HCT116 (cell line): ENCODE measurements around the gene TERT. TPM values are rescaled to one million over a fixed set of nuclear protein-coding genes. Genes with fewer than 3 reads are reported as not detected.

ENCODE experiments used
- ATAC-seq: fragments of 200-7000 bp; cut with Tn5 transposase; 2 replicates; pipeline ENCODE4 v1.9.1; 2020; ENCODE audit warnings: mild to moderate bottlenecking, moderate library complexity
- BruUV-seq: library from RNA; stranded (reverse); fragments of 400-500 nt; replicated peaks from 2 replicates; lab custom pipeline; 2021; lab: Mats Ljungman, UMichigan
- CTCF ChIA-PET: fragments of 300-600 bp; sonication (Branson Sonifier 250); formaldehyde crosslinking; loops from one replicate; lab custom pipeline; 2021; ENCODE audit warnings: antibody characterized with exemption; lab: Charles Lee
- POLR2A ChIA-PET: fragments of 300-600, 350-600 bp; sonication (Branson Sonifier 250); formaldehyde crosslinking; loops from one replicate; lab custom pipeline; 2021; ENCODE audit warnings: antibody characterized with exemption; lab: Charles Lee
- RAD21 ChIA-PET, 2 experiments: fragments of 300-600 bp; sonication (Branson Sonifier 250); formaldehyde crosslinking; loops; one replicate each; lab custom pipeline; 2023; ENCODE audit warnings: low total read pairs in 2 of 2; ENCODE audit not compliant: uncharacterized antibody in 2 of 2, unreplicated experiment in 2 of 2, low non-redundant PET in 1 of 2; lab: Charles Lee
- DNase-seq: peaks from one replicate; pipeline ENCODE4 v3.0.0-alpha.2; 2010; ENCODE audit warnings: low read depth, low spot score
- H2AFZ ChIP-seq: fragments of 200-600 bp; shearing (Covaris generic), sonication (generic); 2 replicates; pipeline ENCODE4 v1.6.1; 2017; ENCODE audit warnings: low read depth, mixed run types, mixed read lengths, antibody characterized with exemption, low read length; ENCODE audit not compliant: poor library complexity, severe bottlenecking
- H3K27ac ChIP-seq: 2 replicates; pipeline ENCODE4 v1.5.1; 2012; ENCODE audit warnings: low read depth, low read length
- H3K27me3 ChIP-seq: fragments of 200-600 bp; sonication (generic); 2 replicates; pipeline ENCODE4 v1.6.1; 2016; ENCODE audit warnings: mixed run types, low read length, mixed read lengths; ENCODE audit not compliant: insufficient read depth
- H3K36me3 ChIP-seq, 2 experiments: fragments of 200-500 bp in 1 of 2; fragments of 200-600 bp in 1 of 2; sonication (Bioruptor generic) in 1 of 2; sonication (generic) in 1 of 2; 2 replicates each; pipeline versions ENCODE4 v1.5.1 to v1.6.1; 2014 to 2016; ENCODE audit warnings: low read length in 2 of 2, inconsistent platforms in 1 of 2, mixed read lengths in 1 of 2, mixed run types in 1 of 2; ENCODE audit not compliant: insufficient read depth in 2 of 2, control insufficient read depth in 1 of 2
- H3K4me1 ChIP-seq, 2 experiments: fragments of 200-600 bp in 1 of 2; sonication (generic) in 1 of 2; 2 replicates each; pipeline versions ENCODE4 v1.5.1 to v1.6.1; 2012 to 2017; ENCODE audit warnings: low read length in 2 of 2, inconsistent platforms in 1 of 2, mild to moderate bottlenecking in 1 of 2, mixed read lengths in 1 of 2, mixed run types in 1 of 2, moderate library complexity in 1 of 2; ENCODE audit not compliant: insufficient read depth in 2 of 2, control insufficient read depth in 1 of 2
- H3K4me2 ChIP-seq: fragments of 200-600 bp; sonication (generic); 2 replicates; pipeline ENCODE4 v1.6.1; 2017; ENCODE audit warnings: mixed run types, low read length, mixed read lengths
- H3K4me3 ChIP-seq, 2 experiments: fragments of 200-600 bp in 1 of 2; sonication (generic) in 1 of 2; replicated peaks in 1 of 2; 2 replicates each; pipeline ENCODE4 v1.5.1; 2011 to 2016; ENCODE audit warnings: low read length in 2 of 2, control low read depth in 1 of 2, low read depth in 1 of 2, mild to moderate bottlenecking in 1 of 2, mixed read lengths in 1 of 2, mixed run types in 1 of 2
- H3K79me2 ChIP-seq: fragments of 200-600 bp; sonication (generic); 2 replicates; pipeline ENCODE4 v1.6.1; 2017; ENCODE audit warnings: mild to moderate bottlenecking, mixed run types, low read length, moderate library complexity, mixed read lengths; ENCODE audit not compliant: insufficient read depth
- H3K9ac ChIP-seq: fragments of 200-600 bp; sonication (generic); 2 replicates; pipeline ENCODE4 v1.6.1; 2016; ENCODE audit warnings: low read length, mixed read lengths
- H3K9me2 ChIP-seq: fragments of 200-600 bp; sonication (generic), shearing (Covaris generic); 2 replicates; pipeline ENCODE4 v1.6.1; 2017; ENCODE audit warnings: mixed run types, mild to moderate bottlenecking, moderate library complexity; ENCODE audit not compliant: insufficient read depth
- H3K9me3 ChIP-seq, 2 experiments: fragments of 200-500 bp in 1 of 2; fragments of 200-600 bp in 1 of 2; sonication (Bioruptor generic) in 1 of 2; sonication (generic) in 1 of 2; 2 replicates each; pipeline ENCODE4 v1.6.1; 2014 to 2017; ENCODE audit warnings: low read length in 2 of 2, mixed read lengths in 2 of 2, inconsistent platforms in 1 of 2, low read depth in 1 of 2, mild to moderate bottlenecking in 1 of 2, mixed run types in 1 of 2, moderate library complexity in 1 of 2; ENCODE audit not compliant: control insufficient read depth in 1 of 2, insufficient read depth in 1 of 2
- H4K20me1 ChIP-seq: fragments of 200-600 bp; sonication (generic), shearing (Covaris generic); 2 replicates; pipeline ENCODE4 v1.6.1; 2017; ENCODE audit warnings: mixed run types, mild to moderate bottlenecking, moderate library complexity; ENCODE audit not compliant: insufficient read depth
- CEBPB ChIP-seq: IDR thresholded peaks from 2 replicates; pipeline ENCODE4 v1.6.1; 2012; ENCODE audit warnings: low read depth
- ELF1 ChIP-seq: IDR thresholded peaks from 2 replicates; pipeline ENCODE4 v1.6.1; 2012; ENCODE audit warnings: low read depth, borderline replicate concordance
- EZH2 ChIP-seq: fragments of 200-600 bp; sonication (generic); IDR thresholded peaks from 2 replicates; pipeline ENCODE4 v1.6.1; 2017; ENCODE audit warnings: antibody characterized with exemption, mixed run types
- FOSL1 ChIP-seq: IDR thresholded peaks from 2 replicates; pipeline ENCODE4 v1.6.1; 2012; ENCODE audit warnings: low read depth
- POLR2A ChIP-seq: IDR thresholded peaks from 2 replicates; pipeline ENCODE4 v1.7.0; 2011; ENCODE audit warnings: borderline replicate concordance; ENCODE audit not compliant: insufficient read depth, insufficient read length; ENCODE audit errors: extremely low read depth
- RAD21 ChIP-seq: IDR thresholded peaks from 2 replicates; pipeline ENCODE4 v1.6.1; 2012; ENCODE audit warnings: low read depth, mild to moderate bottlenecking
- SIN3A ChIP-seq: IDR thresholded peaks from 2 replicates; pipeline ENCODE4 v1.6.1; 2012; ENCODE audit warnings: low read depth
- YY1 ChIP-seq: IDR thresholded peaks from 2 replicates; pipeline ENCODE4 v1.6.1; 2011; ENCODE audit warnings: low read length, low read depth, moderate library complexity, mild to moderate bottlenecking; ENCODE audit not compliant: insufficient replicate concordance; ENCODE audit errors: extremely low read depth
- ZFX ChIP-seq: fragments of 450-650 bp; IDR thresholded peaks from 2 replicates; pipeline ENCODE4 v1.6.1; 2017
- intact Hi-C: fragments of 100-400 bp; cut with micrococcal nuclease; formaldehyde crosslinking; loops from 2 replicates; pipeline ENCODE4 v1.10.0; 2022
- total RNA-seq: library from RNA; stranded (reverse); gene quantifications from one replicate; pipeline ENCODE4 v1.2.1, GENCODE V29; 2021; ENCODE audit not compliant: unreplicated experiment
- TF ChIP-seq, protein P1 (sequence below), 3 experiments: fragments of 200-600 bp in 1 of 3; sonication (generic) in 1 of 3; IDR thresholded peaks in 2 of 3; conservative IDR thresholded peaks in 1 of 3; 2 replicates each; pipeline ENCODE4 v1.5.1; 2012 to 2017; ENCODE audit warnings: low read depth in 2 of 3, low read length in 2 of 3, antibody characterized with exemption in 1 of 3, borderline replicate concordance in 1 of 3, control low read depth in 1 of 3, mild to moderate bottlenecking in 1 of 3, mixed read lengths in 1 of 3, mixed run types in 1 of 3, moderate library complexity in 1 of 3; ENCODE audit not compliant: insufficient read depth in 1 of 3
- TF ChIP-seq, protein P2 (sequence below): IDR thresholded peaks from 2 replicates; pipeline ENCODE4 v1.6.1; 2011; ENCODE audit warnings: mild to moderate bottlenecking, low read length, moderate library complexity; ENCODE audit not compliant: insufficient replicate concordance; ENCODE audit errors: extremely low read depth
- TF ChIP-seq, protein P3 (sequence below): IDR thresholded peaks from 2 replicates; pipeline ENCODE4 v1.6.1; 2012; ENCODE audit warnings: low read depth

Gene TERT
- total RNA-seq, 1 experiment from 2014 or later = 6.9 TPM

DNA sequence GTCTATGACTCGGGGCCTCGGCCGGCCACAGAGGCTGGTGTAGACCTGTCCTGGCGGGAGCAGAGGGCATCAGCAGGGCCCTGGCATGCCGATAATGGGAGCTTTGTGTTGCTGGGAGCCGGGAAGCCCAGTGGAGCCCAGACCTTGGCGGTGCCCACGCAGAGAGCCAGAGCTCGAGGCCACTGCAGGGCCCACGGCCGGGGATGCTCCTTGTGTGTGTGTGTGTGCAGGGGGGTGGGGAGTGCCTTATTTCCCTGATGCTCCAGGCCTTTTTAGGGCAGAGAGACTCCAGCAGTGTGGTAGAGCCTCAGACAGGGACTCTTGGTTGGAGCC lies 75.1 kb downstream of the TERT start:
- H4K20me1 ChIP-seq = no peaks in the 10 kb centered on the region
- POLR2A ChIA-PET = no interaction called here
- no peaks in the 10 kb centered on the region for H3K36me3 ChIP-seq
- intact Hi-C loops = no loop called here
- H3K9me3 ChIP-seq = no peaks in the 10 kb centered on the region; a peak in 1 of 4 replicates
- ATAC-seq = no peak
- H3K27ac ChIP-seq = no peak overlapping the region
- RAD21 ChIA-PET = no interaction called here
- CTCF ChIA-PET = no interaction called here
- no peak overlapping the region for H3K4me3 ChIP-seq
- H3K27me3 ChIP-seq = no peaks in the 10 kb centered on the region
- no peaks in the 10 kb centered on the region for H3K79me2 ChIP-seq
- H3K4me1 ChIP-seq = peaks cover 0 to 5% of the 10 kb centered on the region in 2 experiments; a peak in 1 of 4 replicates
- H2AFZ ChIP-seq = no peak overlapping the region
- H3K9ac ChIP-seq = no peak overlapping the region
- no peak overlapping the region for H3K4me2 ChIP-seq
- H3K9me2 ChIP-seq = no peaks in the 10 kb centered on the region
- TF ChIP-seq, protein P1, sequence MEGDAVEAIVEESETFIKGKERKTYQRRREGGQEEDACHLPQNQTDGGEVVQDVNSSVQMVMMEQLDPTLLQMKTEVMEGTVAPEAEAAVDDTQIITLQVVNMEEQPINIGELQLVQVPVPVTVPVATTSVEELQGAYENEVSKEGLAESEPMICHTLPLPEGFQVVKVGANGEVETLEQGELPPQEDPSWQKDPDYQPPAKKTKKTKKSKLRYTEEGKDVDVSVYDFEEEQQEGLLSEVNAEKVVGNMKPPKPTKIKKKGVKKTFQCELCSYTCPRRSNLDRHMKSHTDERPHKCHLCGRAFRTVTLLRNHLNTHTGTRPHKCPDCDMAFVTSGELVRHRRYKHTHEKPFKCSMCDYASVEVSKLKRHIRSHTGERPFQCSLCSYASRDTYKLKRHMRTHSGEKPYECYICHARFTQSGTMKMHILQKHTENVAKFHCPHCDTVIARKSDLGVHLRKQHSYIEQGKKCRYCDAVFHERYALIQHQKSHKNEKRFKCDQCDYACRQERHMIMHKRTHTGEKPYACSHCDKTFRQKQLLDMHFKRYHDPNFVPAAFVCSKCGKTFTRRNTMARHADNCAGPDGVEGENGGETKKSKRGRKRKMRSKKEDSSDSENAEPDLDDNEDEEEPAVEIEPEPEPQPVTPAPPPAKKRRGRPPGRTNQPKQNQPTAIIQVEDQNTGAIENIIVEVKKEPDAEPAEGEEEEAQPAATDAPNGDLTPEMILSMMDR (IDR thresholded peaks at IDR 0.05 in 2 of 3, conservative IDR thresholded peaks at IDR 0.05 in 1 of 3; ENCODE audit: borderline replicate concordance in 1 of 3, insufficient read depth in 1 of 3, low read depth in 2 of 3, low read length in 2 of 3) = no peak
- TF ChIP-seq RAD21 (no peak), SIN3A (no peak), CEBPB (no peak), FOSL1 (no peak), YY1 (no peak), ZFX (no peak), POLR2A (no peak), EZH2 (no peak), ELF1 (no peak)
- TF ChIP-seq, protein P2, sequence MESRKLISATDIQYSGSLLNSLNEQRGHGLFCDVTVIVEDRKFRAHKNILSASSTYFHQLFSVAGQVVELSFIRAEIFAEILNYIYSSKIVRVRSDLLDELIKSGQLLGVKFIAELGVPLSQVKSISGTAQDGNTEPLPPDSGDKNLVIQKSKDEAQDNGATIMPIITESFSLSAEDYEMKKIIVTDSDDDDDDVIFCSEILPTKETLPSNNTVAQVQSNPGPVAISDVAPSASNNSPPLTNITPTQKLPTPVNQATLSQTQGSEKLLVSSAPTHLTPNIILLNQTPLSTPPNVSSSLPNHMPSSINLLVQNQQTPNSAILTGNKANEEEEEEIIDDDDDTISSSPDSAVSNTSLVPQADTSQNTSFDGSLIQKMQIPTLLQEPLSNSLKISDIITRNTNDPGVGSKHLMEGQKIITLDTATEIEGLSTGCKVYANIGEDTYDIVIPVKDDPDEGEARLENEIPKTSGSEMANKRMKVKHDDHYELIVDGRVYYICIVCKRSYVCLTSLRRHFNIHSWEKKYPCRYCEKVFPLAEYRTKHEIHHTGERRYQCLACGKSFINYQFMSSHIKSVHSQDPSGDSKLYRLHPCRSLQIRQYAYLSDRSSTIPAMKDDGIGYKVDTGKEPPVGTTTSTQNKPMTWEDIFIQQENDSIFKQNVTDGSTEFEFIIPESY = no peak
- TF ChIP-seq, protein P3, sequence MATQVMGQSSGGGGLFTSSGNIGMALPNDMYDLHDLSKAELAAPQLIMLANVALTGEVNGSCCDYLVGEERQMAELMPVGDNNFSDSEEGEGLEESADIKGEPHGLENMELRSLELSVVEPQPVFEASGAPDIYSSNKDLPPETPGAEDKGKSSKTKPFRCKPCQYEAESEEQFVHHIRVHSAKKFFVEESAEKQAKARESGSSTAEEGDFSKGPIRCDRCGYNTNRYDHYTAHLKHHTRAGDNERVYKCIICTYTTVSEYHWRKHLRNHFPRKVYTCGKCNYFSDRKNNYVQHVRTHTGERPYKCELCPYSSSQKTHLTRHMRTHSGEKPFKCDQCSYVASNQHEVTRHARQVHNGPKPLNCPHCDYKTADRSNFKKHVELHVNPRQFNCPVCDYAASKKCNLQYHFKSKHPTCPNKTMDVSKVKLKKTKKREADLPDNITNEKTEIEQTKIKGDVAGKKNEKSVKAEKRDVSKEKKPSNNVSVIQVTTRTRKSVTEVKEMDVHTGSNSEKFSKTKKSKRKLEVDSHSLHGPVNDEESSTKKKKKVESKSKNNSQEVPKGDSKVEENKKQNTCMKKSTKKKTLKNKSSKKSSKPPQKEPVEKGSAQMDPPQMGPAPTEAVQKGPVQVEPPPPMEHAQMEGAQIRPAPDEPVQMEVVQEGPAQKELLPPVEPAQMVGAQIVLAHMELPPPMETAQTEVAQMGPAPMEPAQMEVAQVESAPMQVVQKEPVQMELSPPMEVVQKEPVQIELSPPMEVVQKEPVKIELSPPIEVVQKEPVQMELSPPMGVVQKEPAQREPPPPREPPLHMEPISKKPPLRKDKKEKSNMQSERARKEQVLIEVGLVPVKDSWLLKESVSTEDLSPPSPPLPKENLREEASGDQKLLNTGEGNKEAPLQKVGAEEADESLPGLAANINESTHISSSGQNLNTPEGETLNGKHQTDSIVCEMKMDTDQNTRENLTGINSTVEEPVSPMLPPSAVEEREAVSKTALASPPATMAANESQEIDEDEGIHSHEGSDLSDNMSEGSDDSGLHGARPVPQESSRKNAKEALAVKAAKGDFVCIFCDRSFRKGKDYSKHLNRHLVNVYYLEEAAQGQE = no peak
- TF ChIP-seq, all 23 proteins: peak for 0
- no peak for DNase-seq
- BruUV-seq = no TSS peak
